HL-60 (cell line): ENCODE results near the gene HPSE2.

Source experiments
- GABPA ChIP-seq: IDR thresholded peaks from 2 replicates; pipeline ENCODE4 v1.6.1; 2012; ENCODE audit warnings: low read depth
- POLR2AphosphoS5 ChIP-seq: IDR thresholded peaks from 2 replicates; pipeline ENCODE4 v1.6.1; 2012; ENCODE audit warnings: low read depth
- TF ChIP-seq, protein P1 (sequence below): IDR thresholded peaks from one replicate; pipeline ENCODE4 v1.5.1; 2011; ENCODE audit warnings: low read length, control low read depth, inconsistent platforms; ENCODE audit not compliant: insufficient read depth
- TF ChIP-seq, protein P2 (sequence below): IDR thresholded peaks from 2 replicates; pipeline ENCODE4 v1.6.1; 2012; ENCODE audit warnings: low read depth; ENCODE audit not compliant: insufficient replicate concordance

DNA sequence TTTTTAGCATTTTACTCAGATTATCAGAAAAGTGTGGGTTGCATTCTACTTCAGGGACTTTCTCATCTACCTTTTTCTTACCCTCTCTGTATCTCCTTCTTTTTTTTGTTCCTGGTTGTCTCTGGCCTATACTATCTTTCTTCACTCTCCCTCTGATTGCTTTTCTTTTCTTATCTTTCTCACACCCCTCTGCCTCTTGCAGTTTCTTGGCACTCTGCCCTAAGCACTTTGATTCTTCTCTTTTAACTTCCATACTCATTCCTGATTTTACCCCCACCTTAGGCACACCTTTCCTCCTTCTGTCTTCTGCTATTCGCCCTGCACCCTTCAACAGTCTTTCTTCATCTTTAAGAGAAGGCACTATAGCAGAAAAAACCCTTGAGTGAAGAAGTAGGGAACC lies 696.1 kb downstream of the HPSE2 start:
- TF ChIP-seq POLR2AphosphoS5 (no peak), GABPA (no peak)
- TF ChIP-seq, protein P1, sequence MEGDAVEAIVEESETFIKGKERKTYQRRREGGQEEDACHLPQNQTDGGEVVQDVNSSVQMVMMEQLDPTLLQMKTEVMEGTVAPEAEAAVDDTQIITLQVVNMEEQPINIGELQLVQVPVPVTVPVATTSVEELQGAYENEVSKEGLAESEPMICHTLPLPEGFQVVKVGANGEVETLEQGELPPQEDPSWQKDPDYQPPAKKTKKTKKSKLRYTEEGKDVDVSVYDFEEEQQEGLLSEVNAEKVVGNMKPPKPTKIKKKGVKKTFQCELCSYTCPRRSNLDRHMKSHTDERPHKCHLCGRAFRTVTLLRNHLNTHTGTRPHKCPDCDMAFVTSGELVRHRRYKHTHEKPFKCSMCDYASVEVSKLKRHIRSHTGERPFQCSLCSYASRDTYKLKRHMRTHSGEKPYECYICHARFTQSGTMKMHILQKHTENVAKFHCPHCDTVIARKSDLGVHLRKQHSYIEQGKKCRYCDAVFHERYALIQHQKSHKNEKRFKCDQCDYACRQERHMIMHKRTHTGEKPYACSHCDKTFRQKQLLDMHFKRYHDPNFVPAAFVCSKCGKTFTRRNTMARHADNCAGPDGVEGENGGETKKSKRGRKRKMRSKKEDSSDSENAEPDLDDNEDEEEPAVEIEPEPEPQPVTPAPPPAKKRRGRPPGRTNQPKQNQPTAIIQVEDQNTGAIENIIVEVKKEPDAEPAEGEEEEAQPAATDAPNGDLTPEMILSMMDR = no peak
- TF ChIP-seq, protein P2, sequence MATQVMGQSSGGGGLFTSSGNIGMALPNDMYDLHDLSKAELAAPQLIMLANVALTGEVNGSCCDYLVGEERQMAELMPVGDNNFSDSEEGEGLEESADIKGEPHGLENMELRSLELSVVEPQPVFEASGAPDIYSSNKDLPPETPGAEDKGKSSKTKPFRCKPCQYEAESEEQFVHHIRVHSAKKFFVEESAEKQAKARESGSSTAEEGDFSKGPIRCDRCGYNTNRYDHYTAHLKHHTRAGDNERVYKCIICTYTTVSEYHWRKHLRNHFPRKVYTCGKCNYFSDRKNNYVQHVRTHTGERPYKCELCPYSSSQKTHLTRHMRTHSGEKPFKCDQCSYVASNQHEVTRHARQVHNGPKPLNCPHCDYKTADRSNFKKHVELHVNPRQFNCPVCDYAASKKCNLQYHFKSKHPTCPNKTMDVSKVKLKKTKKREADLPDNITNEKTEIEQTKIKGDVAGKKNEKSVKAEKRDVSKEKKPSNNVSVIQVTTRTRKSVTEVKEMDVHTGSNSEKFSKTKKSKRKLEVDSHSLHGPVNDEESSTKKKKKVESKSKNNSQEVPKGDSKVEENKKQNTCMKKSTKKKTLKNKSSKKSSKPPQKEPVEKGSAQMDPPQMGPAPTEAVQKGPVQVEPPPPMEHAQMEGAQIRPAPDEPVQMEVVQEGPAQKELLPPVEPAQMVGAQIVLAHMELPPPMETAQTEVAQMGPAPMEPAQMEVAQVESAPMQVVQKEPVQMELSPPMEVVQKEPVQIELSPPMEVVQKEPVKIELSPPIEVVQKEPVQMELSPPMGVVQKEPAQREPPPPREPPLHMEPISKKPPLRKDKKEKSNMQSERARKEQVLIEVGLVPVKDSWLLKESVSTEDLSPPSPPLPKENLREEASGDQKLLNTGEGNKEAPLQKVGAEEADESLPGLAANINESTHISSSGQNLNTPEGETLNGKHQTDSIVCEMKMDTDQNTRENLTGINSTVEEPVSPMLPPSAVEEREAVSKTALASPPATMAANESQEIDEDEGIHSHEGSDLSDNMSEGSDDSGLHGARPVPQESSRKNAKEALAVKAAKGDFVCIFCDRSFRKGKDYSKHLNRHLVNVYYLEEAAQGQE = no peak
